Thymus (tissue), 11 donors: ENCODE measurements around the gene HHIPL1. TPM values are rescaled to one million over a fixed set of nuclear protein-coding genes. Genes with fewer than 3 reads are reported as not detected.

Experiments used
- DNase-seq, 9 donors: peaks; one replicate each; pipeline ENCODE4 v3.0.0-alpha.2; 2013; ENCODE audit warnings: low spot score in 9 of 9, low read depth in 6 of 9, missing footprints in 1 of 9
- H3K27ac ChIP-seq, 2 donors: one replicate each; pipeline ENCODE4 v1.5.1; 2013; ENCODE audit warnings: control low read depth in 1 of 2, low read depth in 1 of 2, low read length in 1 of 2, mild to moderate bottlenecking in 1 of 2, moderate library complexity in 1 of 2
- H3K27me3 ChIP-seq, 2 donors: one replicate each; pipeline ENCODE4 v1.5.1; 2013; ENCODE audit warnings: low read length in 1 of 2; ENCODE audit not compliant: control insufficient read depth in 2 of 2, insufficient read depth in 1 of 2
- H3K36me3 ChIP-seq, 2 donors: one replicate each; pipeline ENCODE4 v1.5.1; 2013; ENCODE audit warnings: low read length in 1 of 2, mild to moderate bottlenecking in 1 of 2, moderate library complexity in 1 of 2; ENCODE audit not compliant: control insufficient read depth in 2 of 2, insufficient read depth in 2 of 2
- H3K4me1 ChIP-seq, 2 donors: one replicate each; pipeline ENCODE4 v1.5.1; 2013; ENCODE audit warnings: low read length in 2 of 2; ENCODE audit not compliant: control insufficient read depth in 2 of 2, insufficient read depth in 2 of 2
- H3K4me3 ChIP-seq, 2 donors: one replicate each; pipeline ENCODE4 v1.5.1; 2013; ENCODE audit warnings: low read length in 2 of 2, control low read depth in 1 of 2, mild to moderate bottlenecking in 1 of 2
- H3K9me3 ChIP-seq, 2 donors: one replicate each; pipeline ENCODE4 v1.5.1; 2013; ENCODE audit warnings: low read length in 1 of 2, mild to moderate bottlenecking in 1 of 2; ENCODE audit not compliant: control insufficient read depth in 2 of 2, insufficient read depth in 1 of 2
- WGBS: extraction: QIAGEN DNeasy Blood & Tissue Kit; methylation state at CpG from one replicate; pipeline ENCODE4 v1.1.7; 2013; 5-methylcytosine and 5-hydroxymethylcytosine counted together
- polyA plus RNA-seq: library from polyadenylated mRNA; stranded (reverse); fragments of 200-250 nt; gene quantifications from one replicate; pipeline ENCODE4 v1.2.3, GENCODE V29; 2013
- total RNA-seq: library from RNA; stranded (reverse); fragments of 120-200 nt; gene quantifications from one replicate; pipeline ENCODE4 v1.2.4, GENCODE V29; 2013
- donor health status: healthy.

HHIPL1 gene
- total and polyA plus RNA-seq, 2 donors, result 0.23 to 0.33 TPM

DNA sequence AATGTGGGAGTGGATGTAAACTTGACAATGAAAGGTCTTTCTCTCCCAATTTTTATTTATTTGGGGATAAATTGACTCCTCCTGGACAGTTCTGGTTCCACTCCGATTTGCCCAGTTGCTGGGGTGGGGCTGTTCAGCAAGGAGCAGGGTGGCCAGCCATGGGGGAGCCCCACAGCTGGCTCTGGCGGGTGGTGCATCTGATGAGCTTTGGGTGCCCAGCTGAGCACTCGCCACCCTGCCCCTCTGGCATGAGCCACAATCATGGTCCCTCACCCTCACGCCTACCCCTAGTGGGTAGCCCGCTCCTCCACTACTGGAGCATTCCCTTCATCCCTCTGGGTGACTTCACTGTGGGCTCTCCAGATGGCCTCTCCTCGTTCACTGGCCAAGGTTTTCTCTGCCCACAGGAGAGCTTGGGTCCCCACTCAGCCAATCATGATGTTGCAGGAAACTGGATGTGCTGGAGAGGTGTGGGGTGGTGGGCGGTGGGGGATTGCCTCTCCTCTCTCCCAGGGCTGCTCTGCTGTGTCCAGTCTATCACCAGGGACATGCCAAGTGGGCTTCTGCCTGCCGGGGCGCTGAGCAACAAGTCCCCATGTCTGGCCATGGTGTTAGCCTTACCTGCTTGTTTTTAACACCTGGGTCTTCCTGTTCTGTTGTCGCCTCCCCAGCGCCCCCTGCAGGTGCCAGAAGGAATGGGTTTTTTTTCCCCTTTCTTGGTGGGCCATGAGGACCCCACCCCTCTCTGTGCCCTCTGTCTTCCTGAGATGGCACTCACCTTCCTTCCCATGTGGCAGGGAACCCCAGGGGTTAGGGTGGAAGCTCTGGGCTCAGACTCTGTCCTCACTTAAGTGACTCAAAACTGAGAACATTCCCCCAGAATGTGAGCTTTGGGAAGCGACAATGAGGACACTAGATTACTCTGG is 42.6 kb downstream of the HHIPL1 start:
- DNase-seq, result peak in 1 of 9 donors; percentile 22
- Histone ChIP-seq H3K36me3 (no peaks in the 10 kb centered on the region), H3K9me3 (no peaks in the 10 kb centered on the region), H3K4me1 (peaks cover 18 to 30% of the 10 kb centered on the region in 2 donors), H3K4me3 (no peak overlapping the region), H3K27me3 (peaks cover 4 to 64% of the 10 kb centered on the region in 2 donors), H3K27ac (peak overlapping the region; percentile 36 to 60)
- WGBS, result 67% methylated on average over 12 of the region's 12 CpGs

DNA sequence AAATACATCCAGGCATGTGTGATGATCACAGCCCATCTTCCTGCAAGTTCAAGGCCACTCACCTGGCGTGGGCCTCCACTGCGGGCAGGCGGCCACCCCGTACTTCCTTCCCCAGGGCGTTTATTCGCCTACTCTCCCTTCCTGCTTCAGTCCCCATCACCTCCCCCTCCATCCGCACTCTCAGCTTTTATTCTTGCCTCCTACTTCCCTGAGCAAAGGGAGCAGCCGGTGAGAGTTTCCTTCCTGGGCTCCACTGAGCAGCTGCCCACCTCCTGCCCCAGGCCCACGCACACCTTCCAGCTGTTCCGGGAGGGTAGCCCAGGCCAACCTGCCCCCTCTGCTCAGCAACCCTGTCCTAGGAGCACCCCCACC is 43.3 kb downstream of the HHIPL1 start:
- Histone ChIP-seq H3K27ac (no peak overlapping the region), H3K27me3 (peaks cover 4 to 57% of the 10 kb centered on the region in 2 donors), H3K36me3 (no peaks in the 10 kb centered on the region), H3K4me1 (peaks cover 12 to 26% of the 10 kb centered on the region in 2 donors), H3K4me3 (no peak overlapping the region), H3K9me3 (no peaks in the 10 kb centered on the region)
- WGBS, result 14% methylated on average over 10 of the region's 10 CpGs
- DNase-seq, result no peak

DNA sequence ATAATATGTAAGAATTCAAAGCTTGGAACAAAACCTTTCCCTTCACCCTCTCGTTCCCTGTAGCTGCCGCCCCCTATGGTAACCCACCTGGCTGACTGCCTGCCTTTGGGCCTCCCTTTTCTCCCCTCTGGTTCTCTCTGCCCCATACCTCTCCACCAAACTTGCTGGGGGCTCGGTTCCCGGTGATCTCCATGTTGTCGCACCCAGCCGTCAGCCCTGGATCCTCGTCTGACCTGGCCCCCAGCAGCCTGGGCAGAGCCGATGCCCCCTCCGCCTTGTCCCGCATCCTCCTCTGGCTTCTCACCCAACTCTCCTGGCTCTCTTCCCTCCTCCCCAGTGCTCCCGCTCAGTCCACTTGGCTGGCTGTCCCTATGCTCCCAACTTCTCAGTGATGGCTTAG is 43.7 kb downstream of the HHIPL1 start:
- no peak for DNase-seq
- Histone ChIP-seq H3K4me1 (peaks cover 8 to 22% of the 10 kb centered on the region in 2 donors), H3K27me3 (peaks cover 4 to 53% of the 10 kb centered on the region in 2 donors), H3K36me3 (no peaks in the 10 kb centered on the region), H3K4me3 (no peak overlapping the region), H3K27ac (no peak overlapping the region), H3K9me3 (no peaks in the 10 kb centered on the region)
- 87% methylated on average over 11 of the region's 11 CpGs for WGBS

DNA sequence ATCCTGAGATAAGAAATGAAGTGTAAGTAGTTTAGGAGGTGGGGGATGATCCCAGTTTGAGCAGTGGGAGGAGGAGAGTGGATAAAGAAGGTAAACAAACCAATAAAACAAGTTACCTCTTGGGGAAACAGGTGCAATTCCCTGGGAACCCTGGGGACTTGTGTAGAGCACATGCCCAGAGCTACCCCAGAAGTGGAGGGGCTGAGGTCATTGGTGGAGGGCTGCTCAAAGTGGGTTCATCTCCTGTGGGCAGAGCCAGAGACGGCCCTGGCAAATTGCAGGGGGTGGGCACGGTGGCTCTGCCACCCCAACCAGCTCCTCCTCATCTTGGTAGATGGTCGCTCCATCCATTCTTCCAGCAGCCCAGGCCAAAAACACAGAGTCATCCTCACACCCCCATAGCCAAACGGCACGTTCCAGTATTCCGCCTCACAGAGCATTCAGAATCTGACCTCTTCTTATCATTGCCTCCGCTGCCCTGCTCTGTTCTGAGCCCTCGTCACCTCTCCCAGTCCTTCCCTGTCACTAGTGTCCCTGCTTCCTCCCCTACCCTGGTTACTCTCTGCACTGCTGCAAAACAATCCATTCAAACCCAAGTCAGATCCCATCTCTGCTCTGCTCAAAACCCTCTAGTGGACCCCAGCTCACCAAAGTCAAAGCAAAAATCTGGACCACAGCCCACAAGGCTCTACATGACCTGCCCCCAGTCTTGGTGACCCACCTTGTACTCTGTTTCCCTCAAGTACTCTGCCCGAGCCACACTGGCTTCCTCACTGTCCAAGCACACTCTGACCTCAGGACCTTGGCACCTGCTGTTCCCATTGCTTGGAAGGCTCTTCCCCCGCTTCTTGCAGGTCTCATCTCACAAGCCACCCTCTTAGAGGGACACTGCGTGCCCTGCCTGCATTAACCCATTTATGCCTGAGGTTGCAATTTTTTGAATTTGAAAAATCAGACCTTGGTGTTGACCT is 44.6 kb downstream of the HHIPL1 start:
- 96% methylated on average over 11 of the region's 11 CpGs for WGBS
- no peak for DNase-seq
- Histone ChIP-seq H3K36me3 (no peaks in the 10 kb centered on the region), H3K27me3 (peaks cover 4 to 51% of the 10 kb centered on the region in 2 donors), H3K4me1 (peaks cover 7 to 19% of the 10 kb centered on the region in 2 donors), H3K9me3 (no peaks in the 10 kb centered on the region), H3K4me3 (no peak overlapping the region), H3K27ac (no peak overlapping the region)

DNA sequence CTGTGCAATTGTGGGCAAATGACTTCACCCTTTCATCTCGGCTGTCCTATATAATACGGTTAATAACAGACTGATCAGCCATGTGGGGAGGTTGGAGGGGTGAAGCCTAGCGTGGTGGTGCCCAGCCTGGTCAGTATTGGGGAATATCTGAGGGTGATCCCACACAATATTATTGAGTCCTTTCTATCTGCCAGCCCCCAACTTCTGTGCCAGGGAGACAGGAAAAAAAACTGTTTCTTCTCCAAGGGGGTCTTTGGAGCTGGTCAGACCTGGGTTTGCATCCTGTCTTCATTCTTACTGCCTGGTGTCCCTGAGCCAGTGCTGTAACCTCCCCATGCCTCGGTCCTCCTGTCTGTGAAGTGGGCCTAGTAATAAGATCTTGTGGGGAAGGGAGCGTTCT is 45.7 kb downstream of the HHIPL1 start:
- H3K4me3 ChIP-seq, result no peak overlapping the region
- H3K27ac ChIP-seq, result no peak overlapping the region
- no peak for DNase-seq
- no peaks in the 10 kb centered on the region for H3K36me3 ChIP-seq
- no peaks in the 10 kb centered on the region for H3K9me3 ChIP-seq
- WGBS, result 87% methylated on average over 5 of the region's 5 CpGs
- H3K4me1 ChIP-seq, result peaks cover 3 to 16% of the 10 kb centered on the region in 2 donors
- H3K27me3 ChIP-seq, result peaks cover 4 to 41% of the 10 kb centered on the region in 2 donors

DNA sequence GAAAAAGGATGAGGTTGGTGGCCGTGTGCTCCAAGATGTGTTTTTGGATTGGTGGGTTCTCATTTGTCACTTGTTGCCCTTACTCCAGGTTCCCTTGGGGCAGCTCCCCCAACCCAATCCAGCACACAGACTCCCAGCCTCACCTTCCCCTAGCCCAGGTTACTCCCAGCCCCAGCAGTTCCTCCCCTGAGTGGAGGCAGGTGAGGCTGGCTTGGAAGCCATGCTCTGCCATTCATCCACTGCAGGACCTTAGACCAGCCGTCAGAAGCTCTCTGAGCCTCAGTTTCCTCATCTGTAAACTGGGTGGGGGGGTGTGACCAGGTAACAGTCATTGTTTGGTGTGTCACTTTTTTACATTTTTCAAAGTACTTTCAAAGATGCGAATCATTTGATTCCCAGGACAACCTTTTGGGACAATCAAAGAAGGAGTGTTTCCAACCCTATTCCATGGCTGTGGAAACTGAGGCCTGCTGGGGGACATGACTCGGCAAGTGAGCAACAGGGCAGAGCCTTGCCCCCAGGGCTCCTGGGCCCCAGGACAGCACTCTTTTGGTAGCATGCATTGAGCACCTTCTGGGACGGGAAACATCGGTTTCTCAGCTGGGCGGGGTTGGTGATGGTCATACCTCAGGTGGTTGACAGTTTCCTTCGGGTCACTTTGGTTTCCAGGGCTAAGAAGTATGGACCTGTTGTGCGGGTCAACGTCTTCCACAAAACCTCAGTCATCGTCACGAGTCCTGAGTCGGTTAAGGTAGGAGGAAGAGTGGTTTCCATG is 46.4 kb downstream of the HHIPL1 start:
- WGBS, result 92% methylated on average over 13 of the region's 13 CpGs

DNA sequence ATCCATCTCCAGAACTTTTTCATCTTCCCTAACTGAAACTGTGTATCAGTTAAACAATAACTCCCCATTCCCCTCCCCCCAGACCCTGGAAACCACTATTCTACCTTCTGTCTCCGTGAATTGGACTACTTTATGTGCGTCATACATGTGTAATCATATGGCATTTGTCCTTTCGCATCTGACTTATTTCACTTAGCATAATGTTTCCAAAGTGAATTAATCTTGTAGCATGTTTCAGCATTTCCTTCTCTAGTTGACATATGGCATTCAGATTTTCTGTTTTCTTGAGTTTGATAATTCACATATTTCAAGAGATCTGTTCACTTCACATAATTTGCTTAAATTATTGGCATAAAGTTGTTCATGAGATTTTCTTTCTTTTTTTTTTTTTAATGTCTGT is 49.0 kb downstream of the HHIPL1 start:
- WGBS, result 96% methylated on average over 3 of the region's 3 CpGs
- H3K27ac ChIP-seq, result no peak overlapping the region
- H3K27me3 ChIP-seq, result peaks cover 4 to 16% of the 10 kb centered on the region in 2 donors
- no peaks in the 10 kb centered on the region for H3K36me3 ChIP-seq
- no peaks in the 10 kb centered on the region for H3K9me3 ChIP-seq
- no peaks in the 10 kb centered on the region for H3K4me1 ChIP-seq
- no peak for DNase-seq
- no peak overlapping the region for H3K4me3 ChIP-seq

More for the DNA sequence above, 46.4 kb downstream of the HHIPL1 start:
- no peak overlapping the region for H3K4me3 ChIP-seq
- H3K36me3 ChIP-seq, result no peaks in the 10 kb centered on the region
- H3K27ac ChIP-seq, result no peak overlapping the region
- H3K4me1 ChIP-seq, result peaks cover 3 to 15% of the 10 kb centered on the region in 2 donors
- no peak for DNase-seq
- H3K9me3 ChIP-seq, result no peaks in the 10 kb centered on the region
- peaks cover 4 to 37% of the 10 kb centered on the region in 2 donors for H3K27me3 ChIP-seq

DNA sequence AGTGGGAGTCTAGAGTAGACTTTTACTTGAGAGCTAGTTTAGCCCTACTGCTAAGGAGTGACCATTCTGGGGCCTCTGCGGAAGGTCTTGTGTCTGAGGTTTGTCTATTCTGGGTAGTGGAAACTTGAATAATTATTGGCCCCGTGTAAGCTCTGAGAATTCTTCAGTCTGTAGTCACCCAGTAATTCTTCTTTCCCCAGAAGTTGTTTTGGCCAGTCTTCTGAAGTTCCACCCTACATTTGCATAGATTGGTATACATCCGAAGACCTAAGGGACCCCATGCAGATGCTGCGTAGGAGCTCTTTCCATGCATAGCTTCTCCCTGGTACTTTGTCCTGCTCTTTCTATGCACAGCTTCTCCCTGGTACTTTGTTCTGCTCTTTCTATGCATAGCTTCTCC is 52.0 kb downstream of the HHIPL1 start:
- Histone ChIP-seq H3K36me3 (no peaks in the 10 kb centered on the region), H3K4me3 (no peak overlapping the region), H3K27me3 (peaks cover 0 to under 1% of the 10 kb centered on the region in 2 donors), H3K9me3 (no peaks in the 10 kb centered on the region), H3K27ac (no peak overlapping the region), H3K4me1 (no peaks in the 10 kb centered on the region)
- DNase-seq, result no peak
- 95% methylated on average over 4 of the region's 4 CpGs for WGBS
